Testis (tissue), 2 donors: ENCODE data around the gene ARF6.

Experiments
- POLR2A ChIP-seq: fragments of 450-650 bp; IDR thresholded peaks from one replicate; pipeline ENCODE4 v1.6.1; 2017; ENCODE audit warnings: antibody characterized with exemption, mild to moderate bottlenecking, moderate library complexity
- TF ChIP-seq, protein P1 (sequence below), 3 experiments: fragments of 450-650 bp in 2 of 3; fragments of 200-600 bp in 1 of 3; sonication (generic) in 1 of 3; IDR thresholded peaks; one replicate each; pipeline ENCODE4 v1.5.1; 2016 to 2019; ENCODE audit warnings: antibody characterized with exemption in 3 of 3, mild to moderate bottlenecking in 2 of 3, moderate library complexity in 1 of 3

DNA sequence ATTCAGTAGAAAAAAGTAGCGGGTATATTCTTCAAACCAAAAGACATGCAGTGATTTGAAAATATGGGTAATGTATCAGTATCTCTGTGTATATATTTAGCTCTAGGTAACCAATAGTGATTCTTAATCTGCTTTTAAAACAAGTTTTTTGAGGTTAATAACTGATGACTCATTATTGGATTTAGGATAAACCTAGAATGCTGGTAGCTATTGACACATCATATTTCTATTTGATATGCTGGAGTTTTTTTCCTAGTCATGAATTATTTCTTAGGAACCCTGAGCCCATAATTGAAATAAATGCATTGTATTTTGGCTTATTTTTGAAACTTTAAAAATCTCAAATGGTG, 15.5 kb downstream of the ARF6 start:
- no peak for TF ChIP-seq POLR2A
- TF ChIP-seq, protein P1, sequence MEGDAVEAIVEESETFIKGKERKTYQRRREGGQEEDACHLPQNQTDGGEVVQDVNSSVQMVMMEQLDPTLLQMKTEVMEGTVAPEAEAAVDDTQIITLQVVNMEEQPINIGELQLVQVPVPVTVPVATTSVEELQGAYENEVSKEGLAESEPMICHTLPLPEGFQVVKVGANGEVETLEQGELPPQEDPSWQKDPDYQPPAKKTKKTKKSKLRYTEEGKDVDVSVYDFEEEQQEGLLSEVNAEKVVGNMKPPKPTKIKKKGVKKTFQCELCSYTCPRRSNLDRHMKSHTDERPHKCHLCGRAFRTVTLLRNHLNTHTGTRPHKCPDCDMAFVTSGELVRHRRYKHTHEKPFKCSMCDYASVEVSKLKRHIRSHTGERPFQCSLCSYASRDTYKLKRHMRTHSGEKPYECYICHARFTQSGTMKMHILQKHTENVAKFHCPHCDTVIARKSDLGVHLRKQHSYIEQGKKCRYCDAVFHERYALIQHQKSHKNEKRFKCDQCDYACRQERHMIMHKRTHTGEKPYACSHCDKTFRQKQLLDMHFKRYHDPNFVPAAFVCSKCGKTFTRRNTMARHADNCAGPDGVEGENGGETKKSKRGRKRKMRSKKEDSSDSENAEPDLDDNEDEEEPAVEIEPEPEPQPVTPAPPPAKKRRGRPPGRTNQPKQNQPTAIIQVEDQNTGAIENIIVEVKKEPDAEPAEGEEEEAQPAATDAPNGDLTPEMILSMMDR (IDR thresholded peaks at IDR 0.05) = no peak
